ENCODE data around the gene CCBE1.

DNA sequence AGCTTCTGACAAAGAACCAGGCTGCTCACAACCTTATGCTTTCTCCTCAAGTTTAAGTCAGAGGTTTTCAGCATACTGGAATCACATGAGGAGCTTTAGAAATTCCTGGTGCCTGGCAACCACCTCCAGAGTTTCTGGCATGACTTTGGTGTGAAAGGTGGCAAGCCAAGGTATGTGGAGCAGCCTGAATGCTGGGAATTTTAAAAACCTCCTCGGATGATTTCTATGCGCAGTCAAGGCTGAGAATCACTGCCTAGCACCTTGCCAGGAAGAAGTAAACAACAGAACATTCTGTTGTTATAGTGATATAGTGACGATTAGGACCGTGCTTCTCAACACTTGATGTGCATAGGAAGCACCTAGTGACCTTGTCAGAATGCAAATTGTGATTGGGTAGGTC lies 11.7 kb downstream of the CCBE1 start:
- TF ChIP-seq POLR2A (IDR thresholded peaks at IDR 0.05; ENCODE audit: low read length) (no peak), GATA1 (IDR thresholded peaks at IDR 0.05; ENCODE audit: low read depth, low read length) (no peak)

Measured in erythroblast (primary cell).